ENCODE measurements around the gene KHK.

KHK gene

GRCh38 chr2:27086724-27087593, at the start of gene KHK:
Gene KHK, plus strand, starts transcription at chr2:27086772. Its CDS starts 488 bp downstream, at chr2:27087260.
- DNase-seq (ENCODE audit: low read depth in 2 of 2, low spot score in 1 of 2) = no peak

- no peak for DNase-seq (ENCODE audit: low read depth in 2 of 2, low spot score in 1 of 2)
These were observed 48.6 kb upstream of the KHK start for GRCh38 chr2:27038012-27038411.

GRCh38 chr2:27038631-27039339, 47.8 kb upstream of the KHK start:
- DNase-seq (ENCODE audit: low read depth in 2 of 2, low spot score in 1 of 2) = no peak

GRCh38 chr2:27039426-27039825, 47.1 kb upstream of the KHK start:
- no peak for DNase-seq (ENCODE audit: low read depth in 2 of 2, low spot score in 1 of 2)

- no peak for DNase-seq (ENCODE audit: low read depth in 2 of 2, low spot score in 1 of 2)
These were observed 46.7 kb upstream of the KHK start for GRCh38 chr2:27039871-27040270.

- DNase-seq (ENCODE audit: low read depth in 2 of 2, low spot score in 1 of 2) = no peak
These were observed 46.3 kb upstream of the KHK start for GRCh38 chr2:27040282-27040681.

- no peak for DNase-seq (ENCODE audit: low read depth in 2 of 2, low spot score in 1 of 2)
These were observed 44.8 kb upstream of the KHK start for GRCh38 chr2:27041752-27042151.

- DNase-seq (ENCODE audit: low read depth in 2 of 2, low spot score in 1 of 2) = no peak
These were observed 44.4 kb upstream of the KHK start for GRCh38 chr2:27042159-27042661.

- DNase-seq (ENCODE audit: low read depth in 2 of 2, low spot score in 1 of 2) = no peak
These were observed 43.5 kb upstream of the KHK start for GRCh38 chr2:27042985-27043634.

GRCh38 chr2:27049422-27050280, 36.9 kb upstream of the KHK start:
- DNase-seq (ENCODE audit: low read depth in 2 of 2, low spot score in 1 of 2) = peak; percentile 28 to 36

GRCh38 chr2:27050281-27050995, 36.1 kb upstream of the KHK start:
- DNase-seq (ENCODE audit: low read depth in 2 of 2, low spot score in 1 of 2) = peak; percentile 84 to 85

GRCh38 chr2:27050996-27051901, 35.3 kb upstream of the KHK start, which contains the start of gene AGBL5:
Gene AGBL5, plus strand, starts transcription at chr2:27051668. Its CDS starts 1,291 bp downstream, at chr2:27052959.
- peak; percentile 91 to 93 for DNase-seq (ENCODE audit: low read depth in 2 of 2, low spot score in 1 of 2)

GRCh38 chr2:27051902-27052645, 34.5 kb upstream of the KHK start:
- peak in 1 of 2 donors; percentile 19 for DNase-seq (ENCODE audit: low read depth in 2 of 2, low spot score in 1 of 2)

GRCh38 chr2:27053321-27053720, 33.3 kb upstream of the KHK start:
- no peak for DNase-seq (ENCODE audit: low read depth in 2 of 2, low spot score in 1 of 2)

GRCh38 chr2:27053776-27054175, 32.8 kb upstream of the KHK start:
- DNase-seq (ENCODE audit: low read depth in 2 of 2, low spot score in 1 of 2) = no peak

- DNase-seq (ENCODE audit: low read depth in 2 of 2, low spot score in 1 of 2) = no peak
These were observed 31.9 kb upstream of the KHK start for GRCh38 chr2:27054721-27055120.

GRCh38 chr2:27057184-27057583, 29.4 kb upstream of the KHK start:
- DNase-seq (ENCODE audit: low read depth in 2 of 2, low spot score in 1 of 2) = no peak

- DNase-seq (ENCODE audit: low read depth in 2 of 2, low spot score in 1 of 2) = no peak
These were observed 28.4 kb upstream of the KHK start for GRCh38 chr2:27058210-27058609.
